Measurements from ENCODE around the gene NLRP10.

DNA sequence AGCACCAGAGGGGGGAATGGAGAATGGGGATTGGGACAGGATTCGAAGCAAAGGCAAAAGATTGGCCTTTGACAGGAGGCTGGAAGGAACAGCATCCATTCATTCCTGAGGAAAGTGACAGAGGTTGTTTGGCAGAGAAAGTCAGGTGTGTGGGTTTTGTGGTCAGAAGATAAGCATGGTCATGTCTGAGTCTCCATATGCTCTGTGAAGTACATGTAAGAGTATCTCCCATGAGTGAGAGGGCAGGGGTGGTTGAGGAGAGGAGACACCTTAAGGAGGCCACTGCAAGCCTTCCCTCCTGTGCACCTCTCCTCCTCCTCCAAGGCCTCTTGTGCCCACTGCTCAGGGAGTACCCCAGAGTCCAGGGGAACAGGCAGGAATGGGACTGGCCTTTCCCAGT, 1.9 kb upstream of the NLRP10 start:
- TF ChIP-seq POLR2A (IDR thresholded peaks at IDR 0.05), result no peak
- TF ChIP-seq, protein P1, sequence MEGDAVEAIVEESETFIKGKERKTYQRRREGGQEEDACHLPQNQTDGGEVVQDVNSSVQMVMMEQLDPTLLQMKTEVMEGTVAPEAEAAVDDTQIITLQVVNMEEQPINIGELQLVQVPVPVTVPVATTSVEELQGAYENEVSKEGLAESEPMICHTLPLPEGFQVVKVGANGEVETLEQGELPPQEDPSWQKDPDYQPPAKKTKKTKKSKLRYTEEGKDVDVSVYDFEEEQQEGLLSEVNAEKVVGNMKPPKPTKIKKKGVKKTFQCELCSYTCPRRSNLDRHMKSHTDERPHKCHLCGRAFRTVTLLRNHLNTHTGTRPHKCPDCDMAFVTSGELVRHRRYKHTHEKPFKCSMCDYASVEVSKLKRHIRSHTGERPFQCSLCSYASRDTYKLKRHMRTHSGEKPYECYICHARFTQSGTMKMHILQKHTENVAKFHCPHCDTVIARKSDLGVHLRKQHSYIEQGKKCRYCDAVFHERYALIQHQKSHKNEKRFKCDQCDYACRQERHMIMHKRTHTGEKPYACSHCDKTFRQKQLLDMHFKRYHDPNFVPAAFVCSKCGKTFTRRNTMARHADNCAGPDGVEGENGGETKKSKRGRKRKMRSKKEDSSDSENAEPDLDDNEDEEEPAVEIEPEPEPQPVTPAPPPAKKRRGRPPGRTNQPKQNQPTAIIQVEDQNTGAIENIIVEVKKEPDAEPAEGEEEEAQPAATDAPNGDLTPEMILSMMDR (IDR thresholded peaks at IDR 0.05), result no peak

All from esophagus squamous epithelium (tissue), 4 donors.